Measurements from ENCODE around the gene C1S.

Gene C1S

GRCh38 chr12:7034464-7034863 is 26.1 kb upstream of the C1S start:
- TF ChIP-seq TAF1 (IDR thresholded peaks at IDR 0.05; ENCODE audit: low read depth), result no peak
- no peak for TF ChIP-seq EP300 (IDR thresholded peaks at IDR 0.05; ENCODE audit: borderline replicate concordance)
- TF ChIP-seq ZBTB7A (IDR thresholded peaks at IDR 0.05; ENCODE audit: low read depth), result no peak
- no peak for TF ChIP-seq YY1 (IDR thresholded peaks at IDR 0.05; ENCODE audit: low read depth)
- TF ChIP-seq, protein P1, sequence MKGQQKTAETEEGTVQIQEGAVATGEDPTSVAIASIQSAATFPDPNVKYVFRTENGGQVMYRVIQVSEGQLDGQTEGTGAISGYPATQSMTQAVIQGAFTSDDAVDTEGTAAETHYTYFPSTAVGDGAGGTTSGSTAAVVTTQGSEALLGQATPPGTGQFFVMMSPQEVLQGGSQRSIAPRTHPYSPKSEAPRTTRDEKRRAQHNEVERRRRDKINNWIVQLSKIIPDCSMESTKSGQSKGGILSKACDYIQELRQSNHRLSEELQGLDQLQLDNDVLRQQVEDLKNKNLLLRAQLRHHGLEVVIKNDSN (IDR thresholded peaks at IDR 0.05), result no peak
- no peak for TF ChIP-seq NFIC (IDR thresholded peaks at IDR 0.05)
- TF ChIP-seq TEAD4 (IDR thresholded peaks at IDR 0.05), result no peak
- TF ChIP-seq MAX (IDR thresholded peaks at IDR 0.05), result no peak
- no peak for TF ChIP-seq REST (IDR thresholded peaks at IDR 0.05; ENCODE audit: low read depth)
- TF ChIP-seq FOXM1 (IDR thresholded peaks at IDR 0.05; ENCODE audit: borderline replicate concordance, low read depth), result no peak
- no peak for TF ChIP-seq EGR1 (IDR thresholded peaks at IDR 0.05)

DNA sequence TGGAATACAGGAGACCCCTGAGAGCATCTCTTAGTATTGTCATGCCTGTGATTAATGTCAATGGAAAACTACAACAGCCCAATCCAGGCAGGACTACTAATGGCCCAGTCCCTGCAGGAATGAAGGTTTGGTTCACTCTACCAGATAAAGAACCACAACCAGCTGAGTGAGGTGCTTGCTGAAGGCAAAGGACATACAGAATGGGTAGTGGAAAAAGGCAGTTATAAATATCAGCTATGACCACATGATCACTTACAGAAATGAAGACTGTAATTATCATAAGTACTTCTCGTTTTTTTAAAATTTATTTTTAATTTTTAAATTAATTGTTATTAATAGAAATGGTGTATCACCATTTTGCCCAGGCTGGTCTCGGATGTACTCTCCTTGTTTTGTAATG is 25.1 kb upstream of the C1S start:
- no peak for TF ChIP-seq TCF12 (IDR thresholded peaks at IDR 0.05; ENCODE audit: low read depth)
- TF ChIP-seq RAD21 (IDR thresholded peaks at IDR 0.05; ENCODE audit: low read depth), result no peak
- no peak for TF ChIP-seq TEAD4 (IDR thresholded peaks at IDR 0.05)
- no peak for TF ChIP-seq CREB1 (IDR thresholded peaks at IDR 0.05; ENCODE audit: low read depth)
- TF ChIP-seq TAF1 (IDR thresholded peaks at IDR 0.05; ENCODE audit: low read depth), result no peak

GRCh38 chr12:7038591-7038990 is 21.9 kb upstream of the C1S start:
- TF ChIP-seq TCF12 (IDR thresholded peaks at IDR 0.05; ENCODE audit: low read depth) (no peak), CEBPB (IDR thresholded peaks at IDR 0.05) (no peak), TAF1 (IDR thresholded peaks at IDR 0.05; ENCODE audit: low read depth) (no peak), REST (IDR thresholded peaks at IDR 0.05; ENCODE audit: low read depth) (no peak), EP300 (IDR thresholded peaks at IDR 0.05; ENCODE audit: borderline replicate concordance) (no peak), RAD21 (IDR thresholded peaks at IDR 0.05; ENCODE audit: low read depth) (no peak), EGR1 (IDR thresholded peaks at IDR 0.05) (no peak), TEAD4 (IDR thresholded peaks at IDR 0.05) (no peak), YY1 (IDR thresholded peaks at IDR 0.05; ENCODE audit: low read depth) (no peak), NFIC (IDR thresholded peaks at IDR 0.05) (no peak), CREB1 (IDR thresholded peaks at IDR 0.05; ENCODE audit: low read depth) (no peak), MAX (IDR thresholded peaks at IDR 0.05) (no peak), FOXM1 (IDR thresholded peaks at IDR 0.05; ENCODE audit: borderline replicate concordance, low read depth) (no peak), ZBTB7A (IDR thresholded peaks at IDR 0.05; ENCODE audit: low read depth) (no peak)
- TF ChIP-seq, protein P1 (IDR thresholded peaks at IDR 0.05), result no peak

GRCh38 chr12:7039403-7039802 is 21.1 kb upstream of the C1S start:
- TF ChIP-seq TEAD4 (IDR thresholded peaks at IDR 0.05) (no peak), NFIC (IDR thresholded peaks at IDR 0.05) (no peak)

GRCh38 chr12:7042842-7043241 is 17.7 kb upstream of the C1S start:
- TF ChIP-seq ZBTB7A (IDR thresholded peaks at IDR 0.05; ENCODE audit: low read depth), result no peak
- peak; percentile 78 for TF ChIP-seq RAD21 (IDR thresholded peaks at IDR 0.05; ENCODE audit: low read depth)
- TF ChIP-seq REST (IDR thresholded peaks at IDR 0.05; ENCODE audit: low read depth), result no peak
